Right lobe of liver (tissue), 6 donors: ENCODE measurements around the gene HYAL3. TPM values are rescaled to one million over a fixed set of nuclear protein-coding genes. Genes with fewer than 3 reads are reported as not detected.
A peak's percentile ranks its signal among the peaks of the same experiment; 100 is the strongest.

Experiments
- ATAC-seq, 4 donors: fragments of 200-7000 bp; cut with Tn5 transposase; one replicate each; pipeline ENCODE4 v1.9.1; 2020; ENCODE audit warnings: mild to moderate bottlenecking in 4 of 4, moderate library complexity in 4 of 4
- DNase-seq, 3 donors: peaks; one replicate each; pipeline ENCODE4 v3.0.0-alpha.2; 2020
- H3K27ac ChIP-seq, 3 donors: fragments of 200-600 bp; one replicate each; pipeline ENCODE4 v1.8.0; 2022
- H3K27me3 ChIP-seq, 2 donors: fragments of 200-600 bp; one replicate each; pipeline ENCODE4 v1.8.0; 2022
- H3K36me3 ChIP-seq, 4 donors: fragments of 200-600 bp; sonication (generic) in 1 of 4; one replicate each; pipeline versions ENCODE4 v1.5.1 to v1.8.0; 2017 to 2022; ENCODE audit warnings: control low read depth in 1 of 4
- H3K4me1 ChIP-seq, 4 donors: fragments of 200-600 bp; sonication (generic) in 1 of 4; one replicate each; pipeline versions ENCODE4 v1.5.1 to v1.8.0; 2017 to 2022; ENCODE audit warnings: control low read depth in 1 of 4
- H3K4me3 ChIP-seq, 3 donors: fragments of 200-600 bp; one replicate each; pipeline ENCODE4 v1.8.0; 2022
- H3K9me3 ChIP-seq, 4 donors: fragments of 200-600 bp; sonication (generic) in 1 of 4; one replicate each; pipeline versions ENCODE4 v1.5.1 to v1.8.0; 2017 to 2022; ENCODE audit warnings: control low read depth in 1 of 4
- CTCF ChIP-seq, 4 donors: fragments of 200-600 bp in 3 of 4; fragments of 450-650 bp in 1 of 4; IDR thresholded peaks; one replicate each; pipeline versions ENCODE4 v1.5.1 to v1.8.0; 2016 to 2022; ENCODE audit warnings: antibody characterized with exemption in 4 of 4, mild to moderate bottlenecking in 2 of 4
- POLR2A ChIP-seq: fragments of 450-650 bp; IDR thresholded peaks from one replicate; pipeline ENCODE4 v1.6.1; 2017; ENCODE audit warnings: antibody characterized with exemption, mild to moderate bottlenecking
- WGBS: methylation state at CpG from one replicate; pipeline ENCODE4 v1.1.6; 2018; ENCODE audit warnings: low coverage, low lambda C conversion rate; ENCODE audit not compliant: insufficient coverage; ENCODE audit errors: missing lambda C conversion rate; 5-methylcytosine and 5-hydroxymethylcytosine counted together
- intact Hi-C, 2 donors: fragments of 100-400 bp; cut with DNase I; formaldehyde crosslinking; loops; one replicate each; pipeline versions ENCODE4 v1.11.2 to v1.14.1; 2022
- total RNA-seq, 6 experiments: library from RNA; depleted of rRNA in 2 of 6; stranded (reverse); fragments of >200 nt in 2 of 6; fragmentation: NEBNext Ultra II Directional in 3 of 6; extraction: Animal tissue kit (Norgen Biotek cat#: 25700) in 3 of 6; gene quantifications; one replicate each; pipeline versions ENCODE4 v1.1.0 to v1.2.4, GENCODE V29; 2016 to 2023
- donor health status: DM: no; HTN: yes; CAD: no.
- donor health status: DM: no; HTN: no; CAD: no.
- donor health status: DM: no; HTN: no; CAD: no.
- donor health status: DM: no; HTN: yes; CAD: no.
- donor health status: DM: no; HTN: yes; CAD: no.

The HYAL3 gene
- total RNA-seq, 6 experiments from 2014 or later: 1.8 to 7.5 (median 3.1) TPM

DNA sequence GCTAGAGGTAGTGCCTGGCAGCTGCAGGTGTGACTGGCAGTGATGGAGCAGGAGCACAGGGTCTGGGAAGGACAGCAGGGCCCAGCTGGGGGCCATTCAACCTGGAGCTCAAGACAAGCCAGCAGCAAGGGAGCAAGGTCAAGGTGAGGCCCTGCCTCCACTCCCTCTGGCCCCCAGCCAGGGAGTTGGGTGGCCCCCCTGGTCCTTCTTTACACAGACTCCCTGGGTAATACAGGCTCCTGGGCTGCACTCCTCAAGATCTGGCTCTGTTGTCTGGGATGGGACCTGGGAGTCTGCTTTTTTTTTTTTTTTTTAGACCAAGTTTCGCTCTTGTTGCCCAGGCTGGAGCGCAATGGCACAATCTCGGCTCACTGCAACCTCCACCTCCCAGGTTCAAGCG, 48.7 kb downstream of the HYAL3 start:
- Histone ChIP-seq H3K27ac (no peak overlapping the region), H3K9me3 (no peaks in the 10 kb centered on the region), H3K4me3 (no peak overlapping the region), H3K27me3 (no peaks in the 10 kb centered on the region), H3K36me3 (peaks cover 0 to 9% (median 4%) of the 10 kb centered on the region in 4 donors), H3K4me1 (peaks cover 0 to 70% (median 26%) of the 10 kb centered on the region in 4 donors)
- intact Hi-C loops: no loop called here
- ATAC-seq (no peak), DNase-seq (no peak)
- no peak for TF ChIP-seq CTCF (IDR thresholded peaks at IDR 0.05)
- TF ChIP-seq POLR2A: no peak
- no CpG with 5 or more reads among the region's 4 CpGs for WGBS

DNA sequence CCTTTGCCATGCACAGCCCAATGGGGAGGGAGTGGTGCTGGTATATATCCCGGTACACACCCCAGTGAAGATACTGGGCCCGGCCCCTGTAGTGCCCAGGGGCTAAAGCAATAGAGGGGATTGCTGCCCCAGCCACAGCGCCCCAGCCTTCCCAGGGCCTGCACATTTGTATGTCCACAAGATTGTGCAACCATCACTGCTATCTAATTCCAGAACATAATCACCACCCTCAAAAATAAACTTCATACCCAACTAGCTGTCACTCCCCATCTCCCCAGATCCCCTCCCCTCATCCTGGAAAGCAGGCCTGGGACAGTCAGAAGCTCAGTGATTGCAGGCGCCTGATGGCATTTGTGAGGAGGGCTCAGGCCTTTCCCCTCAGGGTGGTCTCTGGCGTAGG, 49.7 kb downstream of the HYAL3 start:
- Histone ChIP-seq H3K4me3 (no peak overlapping the region), H3K9me3 (no peaks in the 10 kb centered on the region), H3K27me3 (no peaks in the 10 kb centered on the region), H3K36me3 (peaks cover 0 to 9% (median 3%) of the 10 kb centered on the region in 4 donors), H3K27ac (peak overlapping the region in 1 of 3 donors; percentile 43), H3K4me1 (peaks cover 0 to 70% (median 21%) of the 10 kb centered on the region in 4 donors)
- WGBS: 90% methylated on average over 2 of the region's 5 CpGs
- ATAC-seq (no peak), DNase-seq (no peak)
- intact Hi-C loops: no loop called here
- no peak for TF ChIP-seq POLR2A
- TF ChIP-seq CTCF (IDR thresholded peaks at IDR 0.05): no peak

DNA sequence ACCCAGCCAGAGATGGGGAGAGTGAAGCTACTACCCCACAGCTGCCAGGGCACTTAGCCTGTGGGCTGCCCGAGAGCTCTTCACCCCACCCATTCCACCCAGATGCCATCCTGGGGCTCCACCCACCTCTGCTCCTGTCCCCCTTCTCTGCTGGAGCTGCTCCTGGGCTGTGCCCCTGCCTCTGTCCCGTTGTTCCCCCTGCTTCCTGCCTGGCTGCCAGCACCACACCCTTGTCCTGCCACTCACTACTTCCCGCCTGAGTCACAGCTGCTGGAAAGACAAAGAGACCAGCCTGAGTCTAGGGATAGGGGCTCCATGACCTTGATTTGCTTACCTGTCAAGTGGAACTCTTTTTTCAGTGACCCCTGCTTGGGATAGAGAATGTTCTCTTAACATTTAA, 50.8 kb downstream of the HYAL3 start:
- H3K27ac ChIP-seq: peak overlapping the region; percentile 36 to 53 (median 43)
- intact Hi-C loops: no loop called here
- peak in 1 of 3 donors; percentile 55 for DNase-seq
- H3K27me3 ChIP-seq: no peaks in the 10 kb centered on the region
- no peaks in the 10 kb centered on the region for H3K9me3 ChIP-seq
- H3K36me3 ChIP-seq: peaks cover 0 to 9% (median 3%) of the 10 kb centered on the region in 4 donors
- WGBS: 38% methylated on average over 2 of the region's 3 CpGs
- H3K4me1 ChIP-seq: peaks cover 0 to 70% (median 14%) of the 10 kb centered on the region in 4 donors
- TF ChIP-seq POLR2A (no peak), CTCF (IDR thresholded peaks at IDR 0.05) (no peak)
- ATAC-seq: peak; percentile 3 to 44 (median 26)
- no peak overlapping the region for H3K4me3 ChIP-seq

- no peak overlapping the region for H3K4me3 ChIP-seq
- no peaks in the 10 kb centered on the region for H3K36me3 ChIP-seq
- H3K4me1 ChIP-seq: peaks cover 0 to 84% (median 21%) of the 10 kb centered on the region in 4 donors
- DNase-seq (peak in 1 of 3 donors; percentile 45), ATAC-seq (peak; percentile 25 to 45 (median 35))
- TF ChIP-seq CTCF (IDR thresholded peaks at IDR 0.05) (peak in 1 of 4 donors; percentile 14), POLR2A (no peak)
- H3K27ac ChIP-seq: peak overlapping the region; percentile 72 to 93 (median 78)
- intact Hi-C loops: no loop called here
- no peaks in the 10 kb centered on the region for H3K27me3 ChIP-seq
- no peaks in the 10 kb centered on the region for H3K9me3 ChIP-seq
- no CpG with 5 or more reads among the region's 10 CpGs for WGBS
These were observed 52.7 kb downstream of the HYAL3 start for GRCh38 chr3:50246517-50246954.
